ENCODE data around the gene CA9.
A peak's percentile ranks its signal among the peaks of the same experiment; 100 is the strongest.

CA9 gene

GRCh38 chr9:35728041-35728971, 54.6 kb downstream of the CA9 start:
- Histone ChIP-seq H3K27me3 (ENCODE audit: insufficient read depth, poor library complexity, severe bottlenecking) (no peaks in the 10 kb centered on the region), H3K4me3 (replicated peaks; ENCODE audit: insufficient read depth, low read length) (peak overlapping the region; percentile 20), H3K27ac (replicated peaks) (peak overlapping the region; percentile 68)
- DNase-seq (ENCODE audit: low read depth in 1 of 2, low spot score in 1 of 2) = peak; percentile 59 to 86
- TF ChIP-seq POLR2AphosphoS5 (IDR thresholded peaks at IDR 0.05; ENCODE audit: low read depth) = peak; percentile 46; the same call in 1 of the 2 replicates
- TF ChIP-seq REST (IDR thresholded peaks at IDR 0.05; ENCODE audit: insufficient replicate concordance, low read depth) = no peak

- TF ChIP-seq POLR2AphosphoS5 (IDR thresholded peaks at IDR 0.05; ENCODE audit: low read depth) = no peak
- TF ChIP-seq REST (IDR thresholded peaks at IDR 0.05; ENCODE audit: insufficient replicate concordance, low read depth) = no peak
- TF ChIP-seq GABPA (IDR thresholded peaks at IDR 0.05; ENCODE audit: low read depth) = no peak
- no peak for TF ChIP-seq SPI1 (IDR thresholded peaks at IDR 0.05; ENCODE audit: borderline replicate concordance, low read depth)
- TF ChIP-seq CTCF (IDR thresholded peaks at IDR 0.05; ENCODE audit: insufficient read depth, low read length) = no peak
- Histone ChIP-seq H3K4me3 (replicated peaks; ENCODE audit: insufficient read depth, low read length) (peak overlapping the region; percentile 39), H3K27ac (replicated peaks) (peak overlapping the region; percentile 68; the same call in 1 of the 2 replicates), H3K27me3 (ENCODE audit: insufficient read depth, poor library complexity, severe bottlenecking) (no peaks in the 10 kb centered on the region)
- no peak for DNase-seq (ENCODE audit: low read depth in 1 of 2, low spot score in 1 of 2)
Observed at GRCh38 chr9:35729101-35729500, 55.4 kb downstream of the CA9 start.

- peak overlapping the region; percentile 83 for H3K4me3 ChIP-seq (replicated peaks; ENCODE audit: insufficient read depth, low read length)
- peak overlapping the region; percentile 82 for H3K27ac ChIP-seq (replicated peaks)
- no peaks in the 10 kb centered on the region for H3K27me3 ChIP-seq (ENCODE audit: insufficient read depth, poor library complexity, severe bottlenecking)
- DNase-seq (ENCODE audit: low read depth in 1 of 2, low spot score in 1 of 2) = peak; percentile 54 to 68
- TF ChIP-seq REST (IDR thresholded peaks at IDR 0.05; ENCODE audit: insufficient replicate concordance, low read depth) = no peak
- TF ChIP-seq CTCF (IDR thresholded peaks at IDR 0.05; ENCODE audit: insufficient read depth, low read length) = peak; percentile 32
- no peak for TF ChIP-seq POLR2AphosphoS5 (IDR thresholded peaks at IDR 0.05; ENCODE audit: low read depth)
- TF ChIP-seq SPI1 (IDR thresholded peaks at IDR 0.05; ENCODE audit: borderline replicate concordance, low read depth) = peak; percentile 56; the same call in 1 of the 2 replicates
- no peak for TF ChIP-seq GABPA (IDR thresholded peaks at IDR 0.05; ENCODE audit: low read depth)
Observed at GRCh38 chr9:35729700-35730485, 56.2 kb downstream of the CA9 start.

Data from HL-60 (cell line).